ENCODE measurements around the gene PLPPR3.

GRCh38 chr19:763869-764268, 57.9 kb downstream of the PLPPR3 start:
- no peak for TF ChIP-seq CSDC2 (CRISPR knock-in tag; IDR thresholded peaks at IDR 0.05)
- TF ChIP-seq RARB (CRISPR knock-in tag; IDR thresholded peaks at IDR 0.05), result no peak
- no peak for TF ChIP-seq ARNTL (CRISPR knock-in tag; IDR thresholded peaks at IDR 0.05; ENCODE audit: borderline replicate concordance, low read depth)
- TF ChIP-seq ZC3H10 (CRISPR knock-in tag; IDR thresholded peaks at IDR 0.05), result no peak
- TF ChIP-seq ZFP3 (CRISPR knock-in tag; IDR thresholded peaks at IDR 0.05), result no peak
- TF ChIP-seq TSHZ2 (CRISPR knock-in tag; IDR thresholded peaks at IDR 0.05), result no peak
- TF ChIP-seq, protein P1, sequence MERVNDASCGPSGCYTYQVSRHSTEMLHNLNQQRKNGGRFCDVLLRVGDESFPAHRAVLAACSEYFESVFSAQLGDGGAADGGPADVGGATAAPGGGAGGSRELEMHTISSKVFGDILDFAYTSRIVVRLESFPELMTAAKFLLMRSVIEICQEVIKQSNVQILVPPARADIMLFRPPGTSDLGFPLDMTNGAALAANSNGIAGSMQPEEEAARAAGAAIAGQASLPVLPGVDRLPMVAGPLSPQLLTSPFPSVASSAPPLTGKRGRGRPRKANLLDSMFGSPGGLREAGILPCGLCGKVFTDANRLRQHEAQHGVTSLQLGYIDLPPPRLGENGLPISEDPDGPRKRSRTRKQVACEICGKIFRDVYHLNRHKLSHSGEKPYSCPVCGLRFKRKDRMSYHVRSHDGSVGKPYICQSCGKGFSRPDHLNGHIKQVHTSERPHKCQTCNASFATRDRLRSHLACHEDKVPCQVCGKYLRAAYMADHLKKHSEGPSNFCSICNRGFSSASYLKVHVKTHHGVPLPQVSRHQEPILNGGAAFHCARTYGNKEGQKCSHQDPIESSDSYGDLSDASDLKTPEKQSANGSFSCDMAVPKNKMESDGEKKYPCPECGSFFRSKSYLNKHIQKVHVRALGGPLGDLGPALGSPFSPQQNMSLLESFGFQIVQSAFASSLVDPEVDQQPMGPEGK (CRISPR knock-in tag; IDR thresholded peaks at IDR 0.05; ENCODE audit: borderline replicate concordance), result no peak
- TF ChIP-seq TOX (CRISPR knock-in tag; IDR thresholded peaks at IDR 0.05; ENCODE audit: borderline replicate concordance), result no peak
- no peak for TF ChIP-seq BACH2 (CRISPR knock-in tag; IDR thresholded peaks at IDR 0.05; ENCODE audit: borderline replicate concordance)

Measured in SK-N-SH treated with all-trans-retinoic acid at 6 μM for 48 hours (cell line).